NCI-H2081 (cell line): Measurements from ENCODE around the gene C16orf95.
"Not testable (repeated sequence)": the region's sequence is repeated elsewhere in the genome, so short reads cannot be mapped to it uniquely, and the experiment has no call there.

ENCODE experiments used
- DNase-seq, 2 experiments: peaks; one replicate each; lab custom pipeline; 2025; lab: John Stamatoyannopoulos, UW

Gene C16orf95

GRCh38 chr16:87316923-87317749 is at the start of gene C16orf95:
TSS of gene C16orf95 (minus strand) at chr16:87317392. CDS start at chr16:87317242, 150 bp downstream.
- peak; percentile 84 to 90 for DNase-seq

- DNase-seq = no peak
These were observed 49.7 kb upstream of the C16orf95 start for GRCh38 chr16:87366930-87367329.

- no peak for DNase-seq
These were observed 49.1 kb upstream of the C16orf95 start for GRCh38 chr16:87366288-87366687.

- DNase-seq = no peak
These were observed 48.0 kb upstream of the C16orf95 start for GRCh38 chr16:87365021-87365713.

- DNase-seq = no peak
These were observed 46.7 kb upstream of the C16orf95 start for GRCh38 chr16:87363771-87364455.

- DNase-seq = not testable (repeated sequence)
These were observed 45.8 kb upstream of the C16orf95 start for GRCh38 chr16:87362828-87363559.

- no peak for DNase-seq
These were observed 44.9 kb upstream of the C16orf95 start for GRCh38 chr16:87361916-87362619.

GRCh38 chr16:87360862-87361610 is 43.8 kb upstream of the C16orf95 start:
- no peak for DNase-seq

GRCh38 chr16:87359121-87359520 is 41.9 kb upstream of the C16orf95 start:
- DNase-seq = no peak

- no peak for DNase-seq
These were observed 41.5 kb upstream of the C16orf95 start for GRCh38 chr16:87358696-87359095.

GRCh38 chr16:87358250-87358649 is 41.1 kb upstream of the C16orf95 start:
- DNase-seq = no peak

GRCh38 chr16:87356491-87356853 is 39.3 kb upstream of the C16orf95 start:
- DNase-seq = no peak

- no peak for DNase-seq
These were observed 36.4 kb upstream of the C16orf95 start for GRCh38 chr16:87353613-87354012.

GRCh38 chr16:87352818-87353217 is 35.6 kb upstream of the C16orf95 start:
- no peak for DNase-seq

GRCh38 chr16:87351320-87351698 is 34.1 kb upstream of the C16orf95 start:
- DNase-seq = no peak

- no peak for DNase-seq
These were observed 33.6 kb upstream of the C16orf95 start for GRCh38 chr16:87350681-87351319.

- DNase-seq = no peak
These were observed 32.8 kb upstream of the C16orf95 start for GRCh38 chr16:87350031-87350430.

- DNase-seq = no peak
These were observed 31.5 kb upstream of the C16orf95 start for GRCh38 chr16:87348616-87349157.

- DNase-seq = no peak
These were observed 30.9 kb upstream of the C16orf95 start for GRCh38 chr16:87347932-87348615.
